IMR-90 (cell line): ENCODE measurements around the gene CA6. TPM values are rescaled to one million over a fixed set of nuclear protein-coding genes. Genes with fewer than 3 reads are reported as not detected.

Experiments
- ATAC-seq: fragments of 200-7000 bp; cut with Tn5 transposase; 2 replicates; pipeline ENCODE4 v1.9.1; 2020; ENCODE audit warnings: low read depth, mild to moderate bottlenecking, moderate library complexity
- BruUV-seq: library from RNA; stranded (reverse); fragments of 400-500 nt; replicated peaks from 2 replicates; lab custom pipeline; 2021; lab: Mats Ljungman, UMichigan
- CTCF ChIA-PET: fragments of 300-600 bp; formaldehyde crosslinking; extraction: SDS; loops from one replicate; lab custom pipeline; 2021; ENCODE audit warnings: antibody characterized with exemption; lab: Yijun Ruan, JAX
- POLR2A ChIA-PET: fragments of 300-600 bp; sonication (Branson Sonifier 250); formaldehyde crosslinking; loops from one replicate; lab custom pipeline; 2022; ENCODE audit warnings: antibody characterized with exemption; ENCODE audit not compliant: unreplicated experiment; lab: Charles Lee
- DNase-seq: peaks from one replicate; pipeline ENCODE4 v3.0.0; 2013
- H2AFZ ChIP-seq: replicated peaks from 2 replicates; pipeline ENCODE3; 2013; ENCODE audit warnings: low read length, mild to moderate bottlenecking; ENCODE audit not compliant: poor library complexity
- H2AK5ac ChIP-seq: 2 replicates; pipeline ENCODE4 v1.6.1; 2013; ENCODE audit warnings: low read depth, low read length, inconsistent platforms
- H2AK9ac ChIP-seq: replicated peaks from 2 replicates; pipeline ENCODE3; 2013; ENCODE audit warnings: mild to moderate bottlenecking, low read depth, low read length, moderate library complexity; ENCODE audit not compliant: poor library complexity
- H2BK120ac ChIP-seq: 2 replicates; pipeline ENCODE4 v1.6.1; 2013; ENCODE audit warnings: low read depth, low read length, inconsistent platforms
- H2BK15ac ChIP-seq: 3 replicates; pipeline ENCODE4 v1.6.1; 2013; ENCODE audit warnings: low read depth, low read length, inconsistent platforms
- H2BK20ac ChIP-seq: 2 replicates; pipeline ENCODE4 v1.6.1; 2013; ENCODE audit warnings: low read depth, mild to moderate bottlenecking, inconsistent platforms, low read length, moderate library complexity
- H2BK5ac ChIP-seq: 2 replicates; pipeline ENCODE4 v1.6.1; 2013; ENCODE audit warnings: mild to moderate bottlenecking, low read depth, low read length, inconsistent platforms; ENCODE audit not compliant: poor library complexity, severe bottlenecking
- H3K14ac ChIP-seq: replicated peaks from 2 replicates; pipeline ENCODE4 v1.6.1; 2013; ENCODE audit warnings: low read depth, low read length, inconsistent platforms
- H3K18ac ChIP-seq: 2 replicates; pipeline ENCODE4 v1.6.1; 2013; ENCODE audit warnings: low read depth, low read length, control low read depth
- H3K23ac ChIP-seq: 2 replicates; pipeline ENCODE4 v1.6.1; 2013; ENCODE audit warnings: low read depth, low read length, inconsistent platforms
- H3K27ac ChIP-seq: 2 replicates; pipeline ENCODE4 v1.5.1; 2013; ENCODE audit warnings: mild to moderate bottlenecking, control low read depth, low read length; ENCODE audit not compliant: insufficient read depth
- H3K27me3 ChIP-seq: 2 replicates; pipeline ENCODE4 v1.6.1; 2013; ENCODE audit warnings: low read length; ENCODE audit not compliant: control insufficient read depth, insufficient read depth
- H3K36me3 ChIP-seq: 2 replicates; pipeline ENCODE4 v1.6.1; 2013; ENCODE audit warnings: low read length, mixed read lengths; ENCODE audit not compliant: control insufficient read depth, insufficient read depth
- H3K4ac ChIP-seq: 2 replicates; pipeline ENCODE4 v1.6.1; 2013; ENCODE audit warnings: low read depth, low read length, inconsistent platforms
- H3K4me1 ChIP-seq: 2 replicates; pipeline ENCODE4 v1.6.1; 2013; ENCODE audit warnings: low read length, mixed read lengths; ENCODE audit not compliant: control insufficient read depth, insufficient read depth
- H3K4me2 ChIP-seq: 2 replicates; pipeline ENCODE4 v1.6.1; 2013; ENCODE audit warnings: low read depth, mild to moderate bottlenecking, control low read depth, low read length, moderate library complexity
- H3K4me3 ChIP-seq: 2 replicates; pipeline ENCODE4 v1.5.1; 2013; ENCODE audit warnings: low read depth, mild to moderate bottlenecking, control low read depth, low read length, moderate library complexity; ENCODE audit not compliant: insufficient read depth
- H3K56ac ChIP-seq: 2 replicates; pipeline ENCODE4 v1.6.1; 2013; ENCODE audit warnings: low read length, inconsistent platforms; ENCODE audit not compliant: insufficient read depth; ENCODE audit errors: extremely low read depth
- H3K79me1 ChIP-seq, 2 experiments: 2 replicates each; pipeline ENCODE4 v1.6.1; 2013; ENCODE audit warnings: low read length in 2 of 2, inconsistent platforms in 1 of 2, low read depth in 1 of 2
- H3K9ac ChIP-seq: 2 replicates; pipeline ENCODE4 v1.6.1; 2013; ENCODE audit warnings: low read depth, low read length, control low read depth
- H3K9me1 ChIP-seq: 2 replicates; pipeline ENCODE4 v1.6.1; 2013; ENCODE audit warnings: low read length, inconsistent platforms; ENCODE audit not compliant: insufficient read depth
- H3K9me3 ChIP-seq: 2 replicates; pipeline ENCODE4 v1.6.1; 2013; ENCODE audit warnings: low read length; ENCODE audit not compliant: control insufficient read depth, insufficient read depth
- H4K20me1 ChIP-seq: 2 replicates; pipeline ENCODE4 v1.6.1; 2013; ENCODE audit warnings: low read length, inconsistent platforms; ENCODE audit not compliant: insufficient read depth
- H4K5ac ChIP-seq: 2 replicates; pipeline ENCODE4 v1.6.1; 2013; ENCODE audit warnings: mild to moderate bottlenecking, low read depth, low read length, control low read depth
- H4K8ac ChIP-seq, 2 experiments: 2 replicates each; pipeline ENCODE4 v1.6.1; 2013; ENCODE audit warnings: low read depth in 2 of 2, low read length in 2 of 2, control low read depth in 1 of 2, inconsistent platforms in 1 of 2
- H4K91ac ChIP-seq: 2 replicates; pipeline ENCODE4 v1.6.1; 2013; ENCODE audit warnings: low read depth, low read length, inconsistent platforms; ENCODE audit not compliant: insufficient read depth
- BHLHE40 ChIP-seq: fragments of 150-350 bp; IDR thresholded peaks from 2 replicates; pipeline ENCODE4 v1.6.1; 2016; ENCODE audit warnings: mild to moderate bottlenecking, low read depth, low read length
- CHD1 ChIP-seq: IDR thresholded peaks from 2 replicates; pipeline ENCODE4 v1.6.1; 2012; ENCODE audit warnings: low read depth, low read length, improper control_type of control experiment
- CTCF ChIP-seq: conservative IDR thresholded peaks from 2 replicates; pipeline ENCODE4 v1.5.1; 2012; ENCODE audit warnings: mild to moderate bottlenecking, low read depth, low read length, improper control_type of control experiment
- MAZ ChIP-seq: IDR thresholded peaks from 2 replicates; pipeline ENCODE4 v1.6.1; 2012; ENCODE audit warnings: low read depth, mild to moderate bottlenecking, low read length, improper control_type of control experiment, moderate library complexity, borderline replicate concordance
- NFE2L2 ChIP-seq: fragments of 150-350 bp; IDR thresholded peaks from 2 replicates; pipeline ENCODE4 v1.6.1; 2016; ENCODE audit warnings: low read depth, mild to moderate bottlenecking, low read length
- RAD21 ChIP-seq: IDR thresholded peaks from 2 replicates; pipeline ENCODE4 v1.6.1; 2012; ENCODE audit warnings: low read length, improper control_type of control experiment
- RCOR1 ChIP-seq: IDR thresholded peaks from 2 replicates; pipeline ENCODE4 v1.6.1; 2012; ENCODE audit warnings: mild to moderate bottlenecking, low read length, improper control_type of control experiment; ENCODE audit not compliant: insufficient replicate concordance
- RFX5 ChIP-seq: IDR thresholded peaks from 2 replicates; pipeline ENCODE4 v1.8.0; 2012; ENCODE audit warnings: low read depth, mild to moderate bottlenecking, low read length, moderate library complexity
- USF2 ChIP-seq: fragments of 150-350 bp; IDR thresholded peaks from 2 replicates; pipeline ENCODE4 v1.6.1; 2017; ENCODE audit warnings: mild to moderate bottlenecking, antibody characterized with exemption, low read length, low read depth
- WGBS, 2 experiments: methylation state at CpG; one replicate each; pipeline versions ENCODE4 v1.1.5 to v1.1.7; 2013; ENCODE audit warnings: missing lambda C conversion rate in 2 of 2; ENCODE audit not compliant: insufficient read length in 1 of 2; ENCODE audit errors: extremely low coverage in 2 of 2; 5-methylcytosine and 5-hydroxymethylcytosine counted together
- dilution Hi-C: fragments of 300-500 bp; cut with HindIII; formaldehyde crosslinking; loops from one replicate; pipeline ENCODE4 v1.14.3; 2018; ENCODE audit warnings: low sequenced_read_pairs; ENCODE audit not compliant: unreplicated experiment
- in situ Hi-C: fragments of 300-500 bp; cut with MboI; formaldehyde crosslinking; loops from 3 replicates; pipeline ENCODE4 v1.14.3; 2019; ENCODE audit warnings: low sequenced_read_pairs, inconsistent platforms, mixed read lengths
- intact Hi-C: fragments of 100-400 bp; cut with micrococcal nuclease; formaldehyde crosslinking; loops from 2 replicates; pipeline ENCODE4 v1.10.0; 2022
- polyA plus RNA-seq, 3 experiments: library from polyadenylated mRNA; depleted of rRNA; stranded (reverse); fragments of >200 nt; gene quantifications; 2 replicates each; pipeline ENCODE4 v1.2.3, GENCODE V29; 2012; ENCODE audit warnings: low replicate concordance in 1 of 3
- total RNA-seq: library from RNA; depleted of rRNA; stranded (reverse); fragments of >200 nt; gene quantifications from 2 replicates; pipeline ENCODE4 v1.2.3, GENCODE V29; 2012

CA6 gene
- total and polyA plus RNA-seq, 2 of the 4 experiments (the other 2 are of a cell fraction), result not detected

GRCh38 chr1:8925406-8925805 lies 20.3 kb upstream of the CA6 start:
- Histone ChIP-seq H2BK120ac (no peak overlapping the region), H4K8ac (no peak overlapping the region), H3K36me3 (no peaks in the 10 kb centered on the region), H2AFZ (no peak overlapping the region), H4K91ac (no peak overlapping the region), H3K9me1 (no peaks in the 10 kb centered on the region), H3K18ac (no peak overlapping the region), H3K23ac (no peak overlapping the region), H3K4me2 (no peak overlapping the region), H3K9ac (no peak overlapping the region), H2BK15ac (no peak overlapping the region), H4K5ac (no peak overlapping the region), H3K4me3 (no peak overlapping the region), H3K27ac (no peak overlapping the region), H2AK5ac (no peak overlapping the region), H2AK9ac (no peak overlapping the region), H3K14ac (no peak overlapping the region), H3K27me3 (peaks cover 45% of the 10 kb centered on the region), H3K79me1 (no peaks in the 10 kb centered on the region), H2BK5ac (no peak overlapping the region), H3K9me3 (no peaks in the 10 kb centered on the region; the same call in 1 of the 2 replicates), H3K56ac (no peak overlapping the region), H3K4ac (no peak overlapping the region), H2BK20ac (no peak overlapping the region), H3K4me1 (no peaks in the 10 kb centered on the region), H4K20me1 (no peaks in the 10 kb centered on the region)
- 67% methylated on average over 1 of the region's 2 CpGs; no CpG with 5 or more reads in 1 of the 2 experiments for WGBS, 2 experiments
- ATAC-seq, result no peak
- DNase-seq, result no peak
- intact Hi-C loops, result no loop called here
- TF ChIP-seq CHD1 (no peak), CTCF (no peak), NFE2L2 (no peak), BHLHE40 (no peak), USF2 (no peak), MAZ (no peak), RFX5 (no peak), RAD21 (no peak), RCOR1 (no peak)
- CTCF ChIA-PET, result no interaction called here
- dilution Hi-C loops, result no loop called here
- POLR2A ChIA-PET, result interaction anchor here (0.5 kb wide), 1 partner anchor 16 kb away, joined by 4 read pairs; no protein-coding TSS in a partner anchor
- in situ Hi-C loops, result no loop called here
- no TSS peak for BruUV-seq
